Neural cell (in vitro differentiated cells): ENCODE results near the gene DCC. TPM values are rescaled to one million over a fixed set of nuclear protein-coding genes. Genes with fewer than 3 reads are reported as not detected.

Source experiments
- H2AFZ ChIP-seq: fragments of 200-600, 300-800 bp; sonication (generic), shearing (Covaris generic); 2 replicates; pipeline ENCODE4 v1.6.0; 2014; ENCODE audit warnings: low read depth, mild to moderate bottlenecking, antibody characterized with exemption, low read length, moderate library complexity
- H3F3A ChIP-seq: fragments of 200-600 bp; shearing (Covaris generic); 2 replicates; pipeline ENCODE4 v1.6.1; 2016; ENCODE audit warnings: mild to moderate bottlenecking, moderate library complexity, mixed read lengths, antibody characterized with exemption, low read length; ENCODE audit not compliant: insufficient read depth, poor library complexity, severe bottlenecking
- H3K27ac ChIP-seq: fragments of 200-600, 300-800 bp; sonication (generic), shearing (Covaris generic); 2 replicates; pipeline ENCODE4 v1.5.1; 2014; ENCODE audit warnings: mild to moderate bottlenecking, low read length, moderate library complexity
- H3K27me3 ChIP-seq: fragments of 300-800, 200-600 bp; sonication (generic), shearing (Covaris generic); 2 replicates; pipeline ENCODE4 v1.6.0; 2014; ENCODE audit warnings: mild to moderate bottlenecking, low read depth, low read length, moderate library complexity; ENCODE audit not compliant: insufficient read depth
- H3K36me3 ChIP-seq: fragments of 300-800, 200-600 bp; sonication (generic), shearing (Covaris generic); 2 replicates; pipeline ENCODE4 v1.5.1; 2014; ENCODE audit warnings: mild to moderate bottlenecking, antibody characterized with exemption, low read length, moderate library complexity; ENCODE audit not compliant: insufficient read depth
- H3K4me2 ChIP-seq: fragments of 300-800, 200-600 bp; sonication (generic), shearing (Covaris generic); 2 replicates; pipeline ENCODE4 v1.6.0; 2014; ENCODE audit warnings: mild to moderate bottlenecking, low read length
- H3K4me3 ChIP-seq: fragments of 300-800, 200-600 bp; sonication (generic), shearing (Covaris generic); 2 replicates; pipeline ENCODE4 v1.5.1; 2014; ENCODE audit warnings: mild to moderate bottlenecking, low read length, moderate library complexity
- H3K79me2 ChIP-seq: fragments of 200-600 bp; shearing (Covaris generic); replicated peaks from 2 replicates; pipeline ENCODE4 v1.6.0; 2014; ENCODE audit warnings: mild to moderate bottlenecking, low read length, moderate library complexity; ENCODE audit not compliant: insufficient read depth
- H3K9ac ChIP-seq: fragments of 300-800, 200-600 bp; sonication (generic), shearing (Covaris generic); 2 replicates; pipeline ENCODE4 v1.6.1; 2016; ENCODE audit warnings: mild to moderate bottlenecking, low read length, mixed read lengths
- H3K9me2 ChIP-seq: fragments of 200-600 bp; shearing (Covaris generic); 2 replicates; pipeline ENCODE4 v1.6.1; 2016; ENCODE audit warnings: mild to moderate bottlenecking, low read length, mixed read lengths; ENCODE audit not compliant: insufficient read depth
- H3K9me3 ChIP-seq: fragments of 200-600, 300-800 bp; sonication (generic), shearing (Covaris generic); 2 replicates; pipeline ENCODE4 v1.6.1; 2016; ENCODE audit warnings: mild to moderate bottlenecking, mixed run types, low read length, moderate library complexity, mixed read lengths
- H4K20me1 ChIP-seq: fragments of 200-600 bp; shearing (Covaris generic); 2 replicates; pipeline ENCODE4 v1.6.1; 2016; ENCODE audit warnings: mild to moderate bottlenecking, mixed run types; ENCODE audit not compliant: insufficient read depth
- CTCF ChIP-seq: fragments of 450-650 bp; IDR thresholded peaks from 2 replicates; pipeline ENCODE4 v1.5.1; 2014; ENCODE audit warnings: antibody characterized with exemption, mild to moderate bottlenecking, moderate library complexity; ENCODE audit not compliant: poor library complexity, severe bottlenecking
- EP300 ChIP-seq: fragments of 450-650 bp; conservative IDR thresholded peaks from 2 replicates; pipeline ENCODE4 v1.6.1; 2014; ENCODE audit warnings: antibody characterized with exemption, mild to moderate bottlenecking, moderate library complexity; ENCODE audit not compliant: poor library complexity, severe bottlenecking
- EZH2 ChIP-seq: fragments of 200-600, 300-800 bp; shearing (Covaris generic), sonication (generic); IDR thresholded peaks from 2 replicates; pipeline ENCODE4 v1.6.1; 2014; ENCODE audit warnings: antibody characterized with exemption, low read length, borderline replicate concordance, mild to moderate bottlenecking; ENCODE audit not compliant: insufficient read depth, poor library complexity, severe bottlenecking
- MXI1 ChIP-seq: fragments of 450-650 bp; conservative IDR thresholded peaks from 2 replicates; pipeline ENCODE4 v1.6.1; 2014; ENCODE audit warnings: antibody characterized with exemption, mild to moderate bottlenecking; ENCODE audit not compliant: poor library complexity, severe bottlenecking
- POLR2AphosphoS5 ChIP-seq: IDR thresholded peaks from 2 replicates; pipeline ENCODE4 v1.6.1; 2012
- RAD21 ChIP-seq: fragments of 450-650 bp; conservative IDR thresholded peaks from 2 replicates; pipeline ENCODE4 v1.6.1; 2014; ENCODE audit warnings: antibody characterized with exemption, mild to moderate bottlenecking, moderate library complexity
- REST ChIP-seq: IDR thresholded peaks from 2 replicates; pipeline ENCODE4 v1.6.1; 2012; ENCODE audit warnings: borderline replicate concordance
- SMC3 ChIP-seq: fragments of 450-650 bp; conservative IDR thresholded peaks from 2 replicates; pipeline ENCODE4 v1.6.1; 2014; ENCODE audit warnings: antibody characterized with exemption, mild to moderate bottlenecking, moderate library complexity; ENCODE audit not compliant: poor library complexity
- TAF1 ChIP-seq: IDR thresholded peaks from 2 replicates; pipeline ENCODE4 v1.6.1; 2012; ENCODE audit warnings: low read depth
- polyA plus RNA-seq: library from polyadenylated mRNA; depleted of rRNA; stranded (reverse); fragments of >200 nt; gene quantifications from 2 replicates; pipeline ENCODE4 v1.2.3, GENCODE V29; 2014

The DCC gene
- polyA plus RNA-seq, 1 donor from 2014 or later = 40.7 TPM

GRCh38 chr18:53556450-53556849, 1216.5 kb downstream of the DCC start:
- no peaks in the 10 kb centered on the region for H4K20me1 ChIP-seq
- no peaks in the 10 kb centered on the region for H3K36me3 ChIP-seq
- no peak overlapping the region for H3K4me2 ChIP-seq
- H3F3A ChIP-seq = no peaks in the 10 kb centered on the region
- no peaks in the 10 kb centered on the region for H3K79me2 ChIP-seq
- H3K27me3 ChIP-seq = no peaks in the 10 kb centered on the region
- H3K9me2 ChIP-seq = no peaks in the 10 kb centered on the region
- H3K9me3 ChIP-seq = peaks cover 6% of the 10 kb centered on the region
- no peak overlapping the region for H3K9ac ChIP-seq
- H3K27ac ChIP-seq = no peak overlapping the region
- no peak overlapping the region for H3K4me3 ChIP-seq
- no peak for TF ChIP-seq CTCF
- no peak for TF ChIP-seq RAD21
- TF ChIP-seq SMC3 = no peak
- TF ChIP-seq EP300 = no peak
- no peak for TF ChIP-seq TAF1
- TF ChIP-seq REST = no peak
- no peak for TF ChIP-seq MXI1
- no peak for TF ChIP-seq POLR2AphosphoS5
- no peak for TF ChIP-seq EZH2
- H2AFZ ChIP-seq = no peak overlapping the region

GRCh38 chr18:53560546-53560945, 1220.5 kb downstream of the DCC start:
- Histone ChIP-seq H3K27ac (no peak overlapping the region), H3K4me3 (no peak overlapping the region), H2AFZ (no peak overlapping the region), H3K36me3 (no peaks in the 10 kb centered on the region), H3K9me3 (peaks cover 6% of the 10 kb centered on the region), H3K4me2 (no peak overlapping the region), H3K27me3 (no peaks in the 10 kb centered on the region), H3F3A (no peaks in the 10 kb centered on the region), H4K20me1 (no peaks in the 10 kb centered on the region), H3K9ac (no peak overlapping the region), H3K9me2 (no peaks in the 10 kb centered on the region), H3K79me2 (no peaks in the 10 kb centered on the region)
- no peak for TF ChIP-seq MXI1
- TF ChIP-seq CTCF = no peak
- TF ChIP-seq POLR2AphosphoS5 = no peak
- no peak for TF ChIP-seq SMC3
- no peak for TF ChIP-seq TAF1
- no peak for TF ChIP-seq REST
- TF ChIP-seq EP300 = no peak
- no peak for TF ChIP-seq RAD21
- TF ChIP-seq EZH2 = no peak
